GM12872 (cell line): Measurements from ENCODE around the gene GPRIN1.

Experiments used
- TF ChIP-seq, protein P1 (sequence below): IDR thresholded peaks from 3 replicates; pipeline ENCODE4 v1.5.1; 2011; ENCODE audit warnings: low read depth, mild to moderate bottlenecking, low read length, moderate library complexity; ENCODE audit not compliant: insufficient read depth

GPRIN1 gene

DNA sequence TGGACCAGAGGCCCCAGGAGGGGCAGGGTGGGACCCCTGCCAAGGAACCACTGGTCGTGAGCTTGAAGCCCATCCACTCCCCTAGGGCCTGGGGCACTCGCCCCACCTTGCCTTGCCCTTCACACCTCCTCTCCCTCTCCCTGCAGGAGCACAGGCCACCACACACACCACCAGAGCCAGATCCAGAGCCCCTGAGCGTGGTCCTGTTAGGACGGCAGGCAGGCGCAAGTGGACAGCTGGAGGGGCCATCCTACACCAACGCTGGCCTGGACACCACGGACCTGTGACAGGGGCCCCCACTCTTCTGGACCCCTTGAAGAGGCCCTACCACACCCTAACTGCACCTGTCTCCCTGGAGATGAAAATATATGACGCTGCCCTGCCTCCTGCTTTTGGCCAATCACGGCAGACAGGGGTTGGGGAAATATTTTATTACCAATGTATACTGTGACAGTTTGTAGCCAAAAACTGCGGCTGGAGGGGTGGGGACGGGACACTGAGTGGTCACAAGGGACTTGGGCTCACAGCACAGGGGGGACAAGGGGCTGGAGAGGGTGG lies 14.5 kb downstream of the GPRIN1 start:
- TF ChIP-seq, protein P1, sequence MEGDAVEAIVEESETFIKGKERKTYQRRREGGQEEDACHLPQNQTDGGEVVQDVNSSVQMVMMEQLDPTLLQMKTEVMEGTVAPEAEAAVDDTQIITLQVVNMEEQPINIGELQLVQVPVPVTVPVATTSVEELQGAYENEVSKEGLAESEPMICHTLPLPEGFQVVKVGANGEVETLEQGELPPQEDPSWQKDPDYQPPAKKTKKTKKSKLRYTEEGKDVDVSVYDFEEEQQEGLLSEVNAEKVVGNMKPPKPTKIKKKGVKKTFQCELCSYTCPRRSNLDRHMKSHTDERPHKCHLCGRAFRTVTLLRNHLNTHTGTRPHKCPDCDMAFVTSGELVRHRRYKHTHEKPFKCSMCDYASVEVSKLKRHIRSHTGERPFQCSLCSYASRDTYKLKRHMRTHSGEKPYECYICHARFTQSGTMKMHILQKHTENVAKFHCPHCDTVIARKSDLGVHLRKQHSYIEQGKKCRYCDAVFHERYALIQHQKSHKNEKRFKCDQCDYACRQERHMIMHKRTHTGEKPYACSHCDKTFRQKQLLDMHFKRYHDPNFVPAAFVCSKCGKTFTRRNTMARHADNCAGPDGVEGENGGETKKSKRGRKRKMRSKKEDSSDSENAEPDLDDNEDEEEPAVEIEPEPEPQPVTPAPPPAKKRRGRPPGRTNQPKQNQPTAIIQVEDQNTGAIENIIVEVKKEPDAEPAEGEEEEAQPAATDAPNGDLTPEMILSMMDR = no peak

DNA sequence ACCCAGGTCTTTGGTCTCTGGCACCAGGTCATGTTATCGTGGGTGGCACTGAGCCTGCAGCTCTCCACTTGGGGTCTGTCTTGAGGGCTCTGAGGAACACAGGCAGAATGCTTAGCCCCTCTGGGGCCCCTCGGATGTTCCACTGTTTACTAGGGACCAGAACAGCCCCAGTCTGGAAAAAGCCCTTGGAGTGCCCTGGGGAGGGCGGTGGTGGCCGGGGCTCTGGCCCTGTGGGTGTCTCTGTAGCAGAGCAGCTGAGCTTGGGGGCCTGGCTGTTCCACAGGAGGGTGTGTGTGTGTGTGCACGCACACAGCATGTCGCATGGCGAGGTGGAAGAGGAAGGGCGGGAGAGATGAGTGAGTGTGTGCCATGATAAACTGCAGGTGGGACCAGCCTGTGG lies 15.4 kb downstream of the GPRIN1 start:
- TF ChIP-seq, protein P1 = no peak

DNA sequence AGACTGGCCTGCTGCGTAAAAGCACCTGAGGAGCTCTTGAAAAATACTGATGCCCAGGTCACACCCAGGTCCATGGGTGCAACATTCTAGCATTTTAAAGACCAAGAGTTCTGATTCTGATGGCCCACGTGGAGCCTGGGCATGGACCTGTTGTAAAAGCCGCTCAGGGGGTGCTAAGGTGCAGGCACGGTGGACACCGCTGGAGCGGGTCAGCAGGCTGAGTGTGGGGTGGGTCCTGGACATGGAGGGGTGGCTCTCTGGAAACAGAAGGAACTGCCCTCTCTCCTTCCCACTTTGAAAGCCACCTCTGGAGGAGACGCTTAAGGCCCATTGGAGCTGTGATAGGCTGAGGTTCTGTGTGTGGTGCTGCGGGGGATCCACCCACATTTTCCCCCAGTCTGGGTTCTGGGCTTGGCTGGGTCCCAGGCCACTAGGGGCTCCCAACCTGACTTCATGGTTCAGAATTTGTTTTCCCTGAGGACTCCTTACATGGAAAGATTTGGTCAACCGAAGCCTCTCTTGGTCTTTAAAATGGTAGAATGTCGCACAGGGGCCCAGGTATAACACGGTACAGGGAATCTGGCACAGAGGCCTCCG lies 16.6 kb downstream of the GPRIN1 start:
- TF ChIP-seq, protein P1 = no peak; the same call in 2 of the 3 replicates

DNA sequence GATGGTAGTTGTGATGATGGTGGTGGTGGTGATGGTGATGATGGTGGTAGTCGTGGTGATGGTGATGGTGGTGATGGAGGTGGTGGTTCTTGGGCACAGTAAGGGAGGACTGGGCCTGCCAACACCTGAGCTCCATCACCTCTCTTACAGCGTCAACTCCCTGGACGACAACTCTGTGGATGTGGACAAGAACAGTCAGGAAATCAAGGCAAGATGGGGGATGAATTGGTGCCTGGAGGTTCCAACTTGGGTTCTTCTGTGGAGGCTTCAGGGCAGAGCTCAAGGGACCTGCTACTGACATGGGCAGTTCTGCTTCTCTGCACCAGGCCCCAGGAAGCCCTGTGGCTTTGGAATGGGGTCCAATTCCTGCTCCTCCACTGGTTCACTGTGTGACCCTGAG lies 17.4 kb downstream of the GPRIN1 start:
- TF ChIP-seq, protein P1 = no peak

DNA sequence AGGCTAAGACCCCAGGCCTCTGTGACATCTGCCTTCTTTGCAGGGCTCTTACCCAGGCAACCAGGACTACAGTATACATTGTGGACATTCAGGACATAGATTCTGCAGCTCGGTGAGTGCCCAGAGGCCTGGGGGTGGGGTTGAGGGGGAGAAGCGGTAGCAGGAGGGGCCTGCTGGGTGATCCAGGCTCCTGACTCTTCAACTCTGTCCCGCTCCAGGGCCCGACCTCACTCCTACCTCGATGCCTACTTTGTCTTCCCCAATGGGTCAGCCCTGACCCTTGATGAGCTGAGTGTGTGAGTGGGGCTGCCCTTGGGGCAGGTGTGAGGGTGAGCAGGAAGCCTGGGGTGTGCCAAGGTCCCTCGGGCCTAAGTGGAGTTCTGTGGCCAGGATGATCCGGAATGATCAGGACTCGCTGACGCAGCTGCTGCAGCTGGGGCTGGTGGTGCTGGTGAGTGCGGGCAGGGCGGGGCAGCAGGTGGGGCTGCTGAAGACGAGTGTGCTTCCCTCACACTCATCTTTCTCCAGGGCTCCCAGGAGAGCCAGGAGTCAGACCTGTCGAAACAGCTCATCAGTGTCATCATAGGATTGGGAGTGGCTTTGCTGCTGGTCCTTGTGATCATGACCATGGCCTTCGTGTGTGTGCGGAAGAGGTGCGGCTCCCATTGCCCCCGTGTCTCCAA lies 19.8 kb downstream of the GPRIN1 start:
- TF ChIP-seq, protein P1 = no peak

DNA sequence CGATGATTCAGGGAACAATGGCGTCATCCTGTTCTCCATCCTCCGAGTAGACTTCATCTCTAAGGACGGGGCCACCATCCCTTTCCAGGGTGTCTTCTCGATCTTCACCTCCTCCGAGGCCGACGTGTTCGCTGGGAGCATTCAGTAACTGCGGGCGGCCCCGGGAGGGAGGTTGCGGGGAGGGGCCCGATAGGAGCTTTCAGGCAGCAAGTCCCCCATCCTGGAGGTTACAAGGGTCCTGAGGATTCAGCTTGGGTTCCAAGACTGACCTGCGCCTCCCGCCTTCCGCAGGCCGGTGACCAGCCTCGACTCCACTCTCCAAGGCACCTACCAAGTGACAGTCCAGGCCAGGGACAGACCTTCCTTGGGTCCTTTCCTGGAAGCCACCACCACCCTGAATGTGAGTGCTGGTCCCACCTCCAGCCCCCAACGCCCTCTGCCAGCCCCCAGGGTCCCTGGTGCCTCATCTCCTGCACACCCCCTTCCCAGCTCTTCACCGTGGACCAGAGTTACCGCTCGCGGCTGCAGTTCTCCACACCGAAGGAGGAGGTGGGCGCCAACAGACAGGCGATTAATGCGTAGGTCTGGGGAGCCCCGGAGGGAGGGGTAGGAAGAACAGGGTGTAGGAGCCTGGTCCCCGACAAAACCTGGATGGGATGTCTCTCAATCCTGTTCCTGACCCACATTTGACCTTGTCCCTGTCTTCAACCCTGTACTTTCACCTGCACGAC lies 20.8 kb downstream of the GPRIN1 start:
- TF ChIP-seq, protein P1 = no peak

DNA sequence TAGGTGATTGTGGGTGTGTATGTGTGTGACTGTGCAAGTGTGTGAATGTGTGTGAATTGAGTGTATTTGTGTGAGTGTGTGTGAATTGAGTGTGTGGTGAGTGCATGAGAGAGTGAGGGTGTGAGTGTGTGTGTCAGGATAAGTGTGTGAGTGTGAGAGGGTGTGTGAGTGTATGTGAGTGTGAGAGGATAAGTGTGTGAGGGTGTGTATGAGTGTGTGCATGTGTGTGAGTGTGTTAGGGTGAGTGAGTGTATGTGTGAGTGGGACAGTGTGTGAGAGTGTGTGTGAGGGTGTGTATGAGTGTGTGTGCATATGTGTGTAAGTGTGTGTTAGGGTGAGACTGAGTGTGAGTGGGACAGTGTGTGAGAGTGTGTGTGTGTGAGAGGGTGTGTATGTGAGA lies 21.7 kb downstream of the GPRIN1 start:
- TF ChIP-seq, protein P1 = no peak
